Sigmoid colon (tissue), 7 donors: Measurements from ENCODE around the gene RPL36A. TPM values are rescaled to one million over a fixed set of nuclear protein-coding genes. Genes with fewer than 3 reads are reported as not detected.

ENCODE experiments used
- DNase-seq: peaks from one replicate; pipeline ENCODE4 v3.0.0-alpha.2; 2019
- H3K27ac ChIP-seq, 4 donors: fragments of 200-600 bp; sonication (generic); one replicate each; pipeline ENCODE4 v1.5.1; 2016 to 2019; ENCODE audit warnings: mild to moderate bottlenecking in 1 of 4
- H3K27me3 ChIP-seq, 3 donors: fragments of 200-600 bp; sonication (generic); one replicate each; pipeline ENCODE4 v1.5.1; 2019; ENCODE audit warnings: mild to moderate bottlenecking in 1 of 3
- H3K36me3 ChIP-seq, 4 donors: fragments of 200-600 bp; sonication (generic); one replicate each; pipeline ENCODE4 v1.5.1; 2016 to 2019
- H3K4me1 ChIP-seq, 4 donors: fragments of 200-600 bp; sonication (generic); one replicate each; pipeline ENCODE4 v1.5.1; 2017 to 2019
- H3K4me3 ChIP-seq, 4 donors: fragments of 200-600 bp; sonication (generic); one replicate each; pipeline ENCODE4 v1.5.1; 2017 to 2019; ENCODE audit warnings: mild to moderate bottlenecking in 2 of 4, moderate library complexity in 1 of 4
- H3K9me3 ChIP-seq, 4 donors: fragments of 200-600 bp in 3 of 4; sonication (generic) in 3 of 4; one replicate each; pipeline versions ENCODE4 v1.5.1 to v1.6.1; 2013 to 2019
- CTCF ChIP-seq, 4 experiments: fragments of 450-650 bp in 3 of 4; fragments of 200-600 bp in 1 of 4; IDR thresholded peaks; one replicate each; pipeline ENCODE4 v1.5.1; 2016 to 2019; ENCODE audit warnings: antibody characterized with exemption in 4 of 4, mild to moderate bottlenecking in 3 of 4, moderate library complexity in 2 of 4
- EP300 ChIP-seq, 4 donors: sonication (generic); formaldehyde crosslinking; IDR thresholded peaks; one replicate each; pipeline ENCODE4 v1.6.1; 2017; ENCODE audit warnings: antibody characterized with exemption in 4 of 4
- POLR2A ChIP-seq, 2 donors: fragments of 450-650 bp; IDR thresholded peaks; one replicate each; pipeline ENCODE4 v1.6.1; 2016; ENCODE audit warnings: antibody characterized with exemption in 2 of 2, mild to moderate bottlenecking in 2 of 2, moderate library complexity in 2 of 2
- POLR2AphosphoS5 ChIP-seq, 4 donors: sonication (generic); formaldehyde crosslinking; IDR thresholded peaks; one replicate each; pipeline ENCODE4 v1.6.1; 2017; ENCODE audit warnings: antibody characterized with exemption in 4 of 4
- WGBS, 2 donors: extraction: QIAGEN DNeasy Blood & Tissue Kit; methylation state at CpG; one replicate each; pipeline ENCODE4 v1.1.7; 2013; 5-methylcytosine and 5-hydroxymethylcytosine counted together
- intact Hi-C: fragments of 100-400 bp; cut with DNase I; formaldehyde crosslinking; loops from one replicate; pipeline ENCODE4 v1.15.1; 2023
- polyA plus RNA-seq, 3 donors: library from polyadenylated mRNA; stranded (reverse); fragments of 200-250 nt; gene quantifications; one replicate each; pipeline ENCODE4 v1.2.3, GENCODE V29; 2013
- total RNA-seq, 4 donors: library from RNA; depleted of rRNA; stranded (reverse); fragments of >200 nt; gene quantifications; one replicate each; pipeline ENCODE4 v1.1.0, GENCODE V29; 2016
- donor health status: healthy with polysubstance abuse.
- donor health status: Bipolar disorder and iron deficiency.
- donor health status: healthy.

Gene RPL36A
- total and polyA plus RNA-seq, 7 donors: 753 to 3,258 (median 1,854) TPM

- Histone ChIP-seq H3K27me3 (no peaks in the 10 kb centered on the region), H3K4me1 (no peaks in the 10 kb centered on the region), H3K9me3 (no peaks in the 10 kb centered on the region), H3K27ac (no peak overlapping the region), H3K36me3 (no peaks in the 10 kb centered on the region), H3K4me3 (no peak overlapping the region)
- 34 to 66% methylated on average over 5 of the region's 5 CpGs for WGBS, 2 donors
- no peak for DNase-seq
- no peak for TF ChIP-seq EP300 (IDR thresholded peaks at IDR 0.05)
- TF ChIP-seq CTCF (IDR thresholded peaks at IDR 0.05): no peak
- TF ChIP-seq POLR2A (IDR thresholded peaks at IDR 0.05): no peak
- TF ChIP-seq POLR2AphosphoS5 (IDR thresholded peaks at IDR 0.05): no peak
- intact Hi-C loops: no loop called here
Observed at GRCh38 chrX:101357166-101357795, 33.5 kb upstream of the RPL36A start.

GRCh38 chrX:101359966-101360365, 30.8 kb upstream of the RPL36A start:
- no peak for DNase-seq
- no peaks in the 10 kb centered on the region for H3K4me1 ChIP-seq
- H3K36me3 ChIP-seq: no peaks in the 10 kb centered on the region
- intact Hi-C loops: no loop called here
- WGBS, 2 donors: 87 to 96% methylated on average over 1 of the region's 1 CpG
- TF ChIP-seq POLR2AphosphoS5 (IDR thresholded peaks at IDR 0.05): no peak
- TF ChIP-seq EP300 (IDR thresholded peaks at IDR 0.05): no peak
- TF ChIP-seq CTCF (IDR thresholded peaks at IDR 0.05): no peak
- TF ChIP-seq POLR2A (IDR thresholded peaks at IDR 0.05): no peak
- no peaks in the 10 kb centered on the region for H3K9me3 ChIP-seq
- no peak overlapping the region for H3K4me3 ChIP-seq
- H3K27ac ChIP-seq: no peak overlapping the region
- no peaks in the 10 kb centered on the region for H3K27me3 ChIP-seq

- no peaks in the 10 kb centered on the region for H3K4me1 ChIP-seq
- WGBS, 2 donors: 65 to 81% methylated on average over 7 of the region's 7 CpGs
- H3K36me3 ChIP-seq: no peaks in the 10 kb centered on the region
- no peak for DNase-seq
- H3K4me3 ChIP-seq: no peak overlapping the region
- no peaks in the 10 kb centered on the region for H3K9me3 ChIP-seq
- no peak overlapping the region for H3K27ac ChIP-seq
- no peaks in the 10 kb centered on the region for H3K27me3 ChIP-seq
- no peak for TF ChIP-seq POLR2AphosphoS5 (IDR thresholded peaks at IDR 0.05)
- no peak for TF ChIP-seq EP300 (IDR thresholded peaks at IDR 0.05)
- intact Hi-C loops: no loop called here
Observed at GRCh38 chrX:101360390-101360789, 30.4 kb upstream of the RPL36A start.

GRCh38 chrX:101362116-101362515, 28.7 kb upstream of the RPL36A start:
- 88 to 89% methylated on average over 3 of the region's 3 CpGs for WGBS, 2 donors
- intact Hi-C loops: no loop called here
- DNase-seq: no peak
- no peaks in the 10 kb centered on the region for H3K4me1 ChIP-seq
- no peaks in the 10 kb centered on the region for H3K9me3 ChIP-seq
- no peaks in the 10 kb centered on the region for H3K27me3 ChIP-seq
- H3K4me3 ChIP-seq: no peak overlapping the region
- no peaks in the 10 kb centered on the region for H3K36me3 ChIP-seq
- H3K27ac ChIP-seq: no peak overlapping the region
- no peak for TF ChIP-seq POLR2AphosphoS5 (IDR thresholded peaks at IDR 0.05)
- TF ChIP-seq EP300 (IDR thresholded peaks at IDR 0.05): no peak
- TF ChIP-seq POLR2A (IDR thresholded peaks at IDR 0.05): no peak
- no peak for TF ChIP-seq CTCF (IDR thresholded peaks at IDR 0.05)

- no peak overlapping the region for H3K27ac ChIP-seq
- H3K27me3 ChIP-seq: no peaks in the 10 kb centered on the region
- no peaks in the 10 kb centered on the region for H3K4me1 ChIP-seq
- H3K4me3 ChIP-seq: no peak overlapping the region
- no peaks in the 10 kb centered on the region for H3K9me3 ChIP-seq
- H3K36me3 ChIP-seq: no peaks in the 10 kb centered on the region
- TF ChIP-seq CTCF (IDR thresholded peaks at IDR 0.05): no peak
- no peak for TF ChIP-seq POLR2AphosphoS5 (IDR thresholded peaks at IDR 0.05)
- TF ChIP-seq EP300 (IDR thresholded peaks at IDR 0.05): no peak
- TF ChIP-seq POLR2A (IDR thresholded peaks at IDR 0.05): no peak
- DNase-seq: no peak
- intact Hi-C loops: no loop called here
Observed at GRCh38 chrX:101362757-101363156, 28.1 kb upstream of the RPL36A start.
